Activated T-cell treated with anti-CD3 and anti-CD28 coated beads for 48 hours (primary cell): ENCODE measurements around the gene SPON1.
"Not testable (repeated sequence)": the region's sequence is repeated elsewhere in the genome, so short reads cannot be mapped to it uniquely, and the experiment has no call there.

Experiments used
- DNase-seq: peaks from one replicate; pipeline ENCODE4 v3.0.0-alpha.2; 2020; ENCODE audit warnings: low read depth

The SPON1 gene

DNA sequence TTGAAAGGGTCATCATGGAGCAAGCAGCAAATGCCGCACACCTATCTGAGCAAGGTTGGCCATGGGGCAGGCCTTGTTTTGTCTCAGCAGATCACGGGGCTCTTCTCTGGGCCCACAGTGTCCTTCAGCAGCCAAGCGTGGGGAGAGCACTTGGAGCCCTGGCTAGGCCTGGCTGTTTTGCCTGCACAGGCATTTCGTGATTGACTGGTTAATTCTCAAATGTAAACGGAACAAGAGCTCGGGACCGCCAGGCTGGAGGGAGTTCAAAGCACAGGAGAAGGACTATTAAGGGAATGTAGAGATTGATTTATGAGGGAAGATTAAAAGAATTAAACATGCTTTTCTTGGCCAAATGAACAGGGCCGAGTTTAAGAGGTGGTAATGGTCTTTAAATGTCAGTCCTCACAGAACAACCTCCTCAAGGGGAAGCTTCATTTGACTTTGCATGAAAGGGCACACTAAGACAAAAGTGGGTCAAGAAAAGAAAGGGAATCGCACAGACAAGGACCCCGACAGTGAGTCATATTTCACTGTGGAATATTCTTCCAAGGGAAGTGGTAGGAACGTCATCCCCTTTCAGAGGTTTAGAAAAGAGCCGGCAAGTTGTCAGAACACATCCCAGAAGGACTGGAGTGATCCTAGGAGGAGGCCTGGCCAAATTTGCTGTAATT is 20.7 kb downstream of the SPON1 start:
- no peak for DNase-seq

DNA sequence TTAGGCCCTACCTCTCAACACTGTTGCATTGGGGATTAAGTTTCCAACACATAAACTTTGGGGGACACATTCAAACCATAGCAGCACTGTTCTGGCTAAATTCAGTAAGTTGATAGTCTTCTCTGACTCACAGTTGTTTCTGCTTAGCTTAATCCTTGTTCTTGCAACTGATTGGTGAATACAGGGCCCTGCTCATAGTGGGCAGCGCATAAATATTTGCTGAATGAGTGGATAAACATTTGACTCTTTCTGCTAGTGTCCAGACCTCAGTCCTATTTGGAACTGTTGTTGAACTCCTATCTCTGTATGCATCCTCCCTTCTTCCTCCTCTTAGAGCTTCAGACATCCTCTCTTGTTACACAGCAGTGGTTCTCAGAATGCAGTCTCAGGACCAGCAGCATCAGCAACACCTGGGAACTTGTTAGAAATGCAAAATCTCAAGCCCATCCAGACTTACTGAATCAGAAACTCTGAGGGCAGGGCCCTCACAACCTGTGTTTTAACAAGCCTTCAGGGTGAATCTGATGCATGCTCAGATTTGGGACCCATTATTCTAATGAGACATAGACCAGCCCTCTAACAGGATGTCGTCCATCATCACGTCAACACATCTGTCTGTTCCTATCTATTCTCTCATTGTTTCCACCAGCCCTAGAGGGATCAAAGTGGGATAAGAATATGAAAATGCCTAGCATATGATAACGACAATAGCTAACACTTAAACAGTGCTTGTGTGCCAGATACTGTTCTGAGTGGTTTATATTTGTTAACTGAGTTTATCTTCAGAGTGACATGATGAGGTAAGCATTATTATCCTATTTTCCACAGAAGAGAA is 22.3 kb downstream of the SPON1 start:
- no peak for DNase-seq

DNA sequence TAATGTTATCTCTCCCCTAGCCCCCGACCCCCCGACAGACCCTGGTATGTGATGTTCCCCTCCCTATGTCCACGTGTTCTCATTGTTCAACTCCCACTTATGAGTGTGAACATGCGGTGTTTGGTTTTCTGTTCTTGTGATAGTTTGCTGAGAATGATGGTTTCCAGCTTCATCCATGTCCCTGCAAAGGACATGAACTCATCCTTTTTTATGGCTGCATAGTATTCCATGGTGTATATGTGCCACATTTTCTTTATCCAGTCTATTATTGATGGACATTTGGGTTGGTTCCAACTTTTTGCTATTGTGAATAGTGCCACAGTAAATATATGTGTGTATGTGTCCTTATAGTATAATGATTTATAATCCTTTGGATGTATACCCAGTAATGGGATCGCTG is 24.2 kb downstream of the SPON1 start:
- DNase-seq, result not testable (repeated sequence)

DNA sequence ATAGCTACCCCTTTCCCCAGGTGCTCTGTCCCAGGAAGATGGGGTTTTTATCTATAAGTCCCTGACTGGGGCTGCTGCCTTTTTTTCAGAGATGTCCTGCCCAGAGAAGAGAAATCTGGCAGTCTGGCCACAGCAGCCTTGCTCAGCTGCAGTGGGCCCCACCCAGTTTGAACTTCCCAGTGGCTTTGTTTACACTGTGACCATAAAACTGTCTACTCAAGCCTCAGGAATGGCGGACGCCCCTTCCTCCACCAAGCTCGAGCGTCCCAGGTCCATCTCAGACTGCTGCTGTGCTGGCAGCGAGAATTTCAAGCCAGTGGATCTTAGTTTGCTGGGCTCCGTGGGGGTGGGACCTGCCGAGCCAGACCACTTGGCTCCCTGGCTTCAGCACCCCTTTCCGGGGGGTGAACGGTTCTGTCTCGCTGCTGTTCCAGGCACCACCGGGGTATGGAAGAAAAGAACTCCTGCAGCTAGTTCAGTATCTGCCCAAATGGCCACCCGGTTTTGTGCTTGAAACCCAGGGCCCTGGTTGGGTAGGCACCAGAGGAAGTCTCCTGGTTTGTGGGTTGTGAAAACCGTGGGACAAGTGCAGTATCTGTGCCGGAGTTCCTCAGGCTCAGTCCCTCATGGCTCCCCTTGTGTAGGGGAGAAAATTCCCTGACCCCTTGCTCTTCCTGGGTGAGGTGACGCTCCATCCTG is 29.8 kb downstream of the SPON1 start:
- not testable (repeated sequence) for DNase-seq

DNA sequence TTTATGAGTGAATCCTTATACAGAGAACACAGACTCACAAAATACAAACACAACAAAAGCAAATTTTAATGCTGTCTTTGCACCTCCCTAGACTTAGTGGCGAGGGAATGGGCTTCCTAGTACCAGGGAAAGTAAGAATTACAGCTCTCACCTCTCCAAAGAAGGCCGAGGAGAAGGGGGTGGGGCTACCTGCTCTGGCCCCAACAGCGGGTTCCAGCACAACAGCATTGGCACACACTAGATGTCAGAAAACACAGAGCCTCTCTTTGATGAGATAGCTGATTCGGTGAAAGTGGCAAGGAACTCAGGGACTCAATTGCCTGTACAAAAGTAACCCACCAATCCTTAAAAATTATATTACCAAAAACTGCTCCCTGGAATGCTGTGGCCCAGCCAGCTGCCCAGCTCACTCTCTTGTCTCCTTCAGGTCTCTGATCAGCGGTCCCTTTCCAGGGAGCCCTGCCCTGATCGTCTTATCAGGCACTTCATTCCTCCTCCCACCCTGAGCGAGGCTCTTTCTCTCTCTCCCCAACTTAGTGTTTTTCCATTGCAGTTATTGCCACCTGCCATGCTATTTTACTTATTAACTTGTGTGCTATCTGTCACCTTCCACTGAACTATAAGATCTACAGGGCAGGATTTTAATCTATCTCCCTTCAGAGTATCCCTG is 30.7 kb downstream of the SPON1 start:
- DNase-seq, result no peak

DNA sequence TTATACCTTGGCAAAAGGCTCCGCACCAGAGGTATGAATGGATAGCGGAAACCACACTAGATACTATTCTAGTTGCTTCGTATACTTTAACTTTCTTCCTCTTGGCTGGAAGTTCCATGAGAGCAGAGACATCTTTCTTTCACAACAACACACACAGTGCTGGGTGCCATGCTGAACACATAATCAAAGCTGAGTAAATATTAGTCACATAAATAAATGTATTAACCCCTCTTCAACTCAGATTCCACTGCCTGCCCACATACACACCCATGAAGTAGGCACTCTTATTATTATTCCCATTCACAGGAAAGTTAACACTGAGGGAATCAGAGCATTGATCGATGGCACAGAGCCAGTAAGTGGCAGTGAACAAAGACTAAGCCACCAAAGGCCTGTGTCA is 35.4 kb downstream of the SPON1 start:
- DNase-seq, result no peak

DNA sequence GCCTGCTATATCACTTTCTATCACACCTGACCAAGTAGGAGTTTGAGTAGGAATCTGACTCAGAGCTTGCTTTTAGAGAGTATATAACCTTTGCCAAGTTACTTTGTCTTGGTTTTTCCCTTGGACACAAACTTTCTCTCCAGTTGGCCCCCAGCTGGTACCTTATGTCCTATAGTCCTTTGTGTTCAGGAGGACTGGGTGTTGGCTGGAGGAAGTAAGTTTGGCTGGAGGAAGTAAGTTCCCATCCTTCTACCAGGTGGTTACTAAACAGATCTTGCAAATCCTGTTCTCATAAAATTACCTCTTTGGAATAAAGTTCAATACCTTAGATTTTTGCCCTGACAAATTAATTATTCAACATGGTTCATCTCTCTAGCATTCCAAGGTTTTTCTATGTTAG is 37.2 kb downstream of the SPON1 start:
- DNase-seq, result no peak

DNA sequence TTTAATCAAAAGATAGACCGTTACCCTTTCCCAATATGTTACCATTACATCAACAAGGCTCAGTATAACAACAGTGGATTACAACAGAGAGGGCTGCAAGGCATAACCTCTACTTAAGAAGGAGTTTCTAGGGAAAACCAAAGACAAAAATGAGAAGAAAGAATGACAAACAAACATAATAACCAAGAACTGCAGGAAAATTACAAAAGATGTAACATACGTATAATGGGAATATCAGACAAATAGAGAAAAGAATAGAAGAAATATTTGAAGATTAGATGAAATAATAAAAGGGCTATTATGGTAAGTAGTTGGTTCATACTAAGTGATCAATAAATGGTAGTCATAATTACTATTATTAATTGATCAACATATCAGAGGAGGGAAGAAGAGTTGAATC is 39.1 kb downstream of the SPON1 start:
- DNase-seq, result no peak

DNA sequence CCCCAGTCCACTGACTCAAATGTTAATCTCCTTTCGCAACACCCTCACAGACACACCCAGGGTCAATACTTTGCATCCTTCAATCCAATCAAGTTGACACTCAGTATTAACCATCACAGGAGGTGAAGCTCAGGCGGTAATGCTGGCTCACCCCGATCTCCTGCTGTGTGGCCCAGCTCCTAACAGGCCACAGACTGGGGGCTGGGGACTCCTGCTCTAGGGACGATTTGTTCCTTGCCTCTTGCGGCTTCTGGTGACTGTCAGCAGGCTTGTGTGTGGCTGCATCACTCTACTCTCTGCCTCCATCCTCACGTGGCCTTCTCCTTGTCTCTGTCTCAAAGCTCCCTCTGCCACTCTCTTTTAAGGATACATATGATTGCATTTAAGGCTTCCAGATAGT is 45.0 kb downstream of the SPON1 start:
- DNase-seq, result no peak

DNA sequence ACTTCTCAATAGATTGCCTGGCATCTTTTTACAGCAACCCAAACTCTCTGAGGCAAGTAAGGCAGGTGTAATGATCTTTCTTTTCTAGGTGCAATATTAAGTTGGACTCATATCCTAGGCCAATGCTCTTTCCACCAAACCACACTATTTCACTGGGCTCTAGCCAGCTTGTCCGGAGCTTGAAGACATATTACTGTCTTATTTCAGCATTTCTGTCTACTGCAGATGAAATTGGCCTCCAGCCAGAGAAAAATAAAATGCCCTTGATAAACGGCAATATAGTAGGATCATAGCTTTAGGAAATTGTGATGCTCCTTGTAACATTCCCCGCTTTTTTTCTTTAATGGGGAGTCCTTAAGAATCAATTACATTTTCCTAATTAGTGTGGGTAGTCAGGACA is 48.1 kb downstream of the SPON1 start:
- no peak for DNase-seq

DNA sequence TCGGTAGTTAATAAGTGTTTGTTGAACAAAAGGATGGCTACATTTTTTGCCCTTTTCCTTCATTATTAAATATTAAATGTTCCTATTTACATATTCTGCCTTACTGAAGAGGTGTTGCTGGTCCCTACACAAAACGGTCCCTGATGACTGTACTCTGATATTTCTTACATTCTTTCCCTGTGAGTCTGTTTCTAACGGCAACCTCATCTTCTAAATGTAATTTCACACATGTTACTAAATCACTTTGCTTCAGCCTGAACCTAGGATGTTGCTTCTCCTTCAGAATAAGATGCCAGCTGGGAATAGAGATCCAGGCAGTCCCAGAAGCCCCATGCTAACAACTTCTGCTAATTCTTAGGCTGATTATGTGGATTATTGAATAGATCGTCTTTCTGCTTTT is 50.3 kb downstream of the SPON1 start:
- no peak for DNase-seq

DNA sequence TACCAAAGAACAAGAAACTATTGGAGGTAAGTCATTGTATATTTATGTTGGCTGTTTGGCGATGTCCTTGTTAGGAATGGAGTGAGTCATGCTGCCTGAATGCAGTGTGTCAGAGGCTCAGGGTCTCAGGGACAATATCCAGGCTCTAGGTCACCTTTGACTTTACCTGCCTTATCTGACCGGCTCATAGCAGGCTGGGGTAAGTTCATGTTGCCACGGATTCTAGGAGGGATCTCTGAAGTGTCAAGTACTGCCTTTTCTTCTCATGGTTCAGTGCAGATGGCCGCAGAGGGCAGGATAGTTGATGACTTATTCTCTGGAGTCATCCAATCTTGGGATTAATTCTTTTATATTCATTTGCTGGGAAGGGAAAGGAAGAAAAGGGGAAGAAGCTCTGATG is 53.2 kb downstream of the SPON1 start:
- no peak for DNase-seq

DNA sequence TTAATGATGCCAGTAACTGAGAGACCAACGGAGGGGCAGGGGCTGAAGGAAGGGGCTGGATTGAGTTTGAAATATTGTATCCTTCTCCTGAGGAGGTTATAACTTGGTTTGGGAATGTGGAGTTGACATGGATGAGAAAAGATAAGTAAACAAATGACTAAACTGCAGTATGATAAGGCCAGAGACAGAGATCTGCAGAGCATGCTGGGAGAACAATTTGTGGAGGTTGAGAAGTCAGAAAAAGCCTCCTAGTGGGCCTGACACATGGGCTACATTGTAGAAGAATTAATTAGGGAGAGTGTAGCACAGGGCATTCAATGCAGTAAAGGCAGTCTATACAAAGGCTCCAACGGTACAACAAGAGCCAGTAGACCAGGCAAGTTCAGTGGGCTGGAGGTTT is 55.9 kb downstream of the SPON1 start:
- no peak for DNase-seq

DNA sequence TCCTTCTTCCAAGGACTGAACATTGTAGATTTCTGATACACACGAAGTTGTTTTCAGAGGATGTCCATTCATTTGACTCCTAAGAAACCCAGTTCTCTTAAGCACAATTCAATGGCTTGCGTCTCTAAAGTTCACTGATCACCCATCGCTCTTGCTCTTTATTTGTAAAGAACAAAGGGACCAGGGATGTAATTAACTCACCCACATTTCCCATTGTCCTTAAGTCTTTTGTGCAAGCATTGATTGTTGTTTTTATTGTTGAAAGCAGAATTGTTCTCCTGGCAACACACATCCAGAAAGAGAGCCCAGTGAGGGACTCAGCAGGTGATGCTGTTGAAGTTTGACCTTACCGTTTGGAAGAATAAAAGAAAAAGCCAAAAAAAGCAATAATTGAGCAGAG is 59.2 kb downstream of the SPON1 start:
- no peak for DNase-seq

DNA sequence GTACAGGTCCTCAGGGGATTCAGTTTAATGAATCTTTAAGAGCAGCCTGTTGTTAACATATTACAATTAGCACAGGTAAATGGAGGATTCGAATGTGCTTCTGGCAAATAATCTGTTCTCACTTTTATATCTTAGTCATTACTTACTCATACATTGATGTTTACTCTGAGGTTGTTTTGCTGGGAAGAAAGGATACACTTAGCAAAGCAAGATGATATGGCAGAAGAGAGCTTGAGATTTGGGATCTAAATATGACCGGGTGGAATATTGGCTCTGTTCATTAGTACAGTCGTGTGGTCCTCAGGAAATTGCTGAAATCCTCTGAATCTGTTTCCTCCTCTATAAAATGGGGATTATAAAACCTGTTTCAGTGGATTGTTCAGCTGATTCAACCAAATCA is 59.7 kb downstream of the SPON1 start:
- DNase-seq, result no peak

DNA sequence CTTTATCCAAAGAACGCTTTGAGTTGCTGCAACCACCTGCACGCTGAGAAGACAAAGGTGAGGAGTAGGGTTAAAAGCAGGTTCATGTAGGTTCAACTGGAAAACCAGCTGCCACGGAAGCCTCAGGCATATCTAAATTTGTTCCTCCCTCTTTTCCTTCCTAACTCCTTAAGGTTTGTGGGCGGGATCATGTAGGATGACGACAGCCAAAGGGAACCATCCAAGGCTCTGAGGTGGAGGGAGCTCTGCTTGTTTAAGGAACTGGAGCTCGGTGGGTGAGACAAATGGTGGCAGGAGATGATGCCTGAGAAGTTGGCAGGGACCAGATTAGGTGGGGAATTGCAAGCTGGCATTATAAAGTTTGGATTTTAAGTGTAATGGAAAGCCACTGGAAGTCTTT is 60.3 kb downstream of the SPON1 start:
- no peak for DNase-seq

DNA sequence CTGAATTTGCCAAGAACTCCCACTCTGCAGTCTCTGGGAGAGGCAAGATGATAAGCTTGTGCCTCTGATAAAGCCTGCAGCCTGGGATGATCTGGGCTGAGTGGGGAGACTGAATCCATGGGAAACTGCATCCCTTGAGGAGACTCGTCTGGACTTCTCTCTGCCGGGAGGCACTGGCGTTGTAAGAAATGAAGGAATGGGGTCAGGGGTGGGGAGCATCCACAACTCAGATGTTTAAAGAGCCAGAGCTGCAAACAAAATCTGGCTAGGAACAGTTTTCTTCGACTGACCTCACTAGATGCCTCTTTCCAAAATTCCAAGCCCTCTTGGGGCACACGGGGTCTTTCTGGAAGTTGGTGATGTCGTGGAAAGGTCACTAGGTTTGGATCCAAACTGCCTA is 64.4 kb downstream of the SPON1 start:
- DNase-seq, result no peak

DNA sequence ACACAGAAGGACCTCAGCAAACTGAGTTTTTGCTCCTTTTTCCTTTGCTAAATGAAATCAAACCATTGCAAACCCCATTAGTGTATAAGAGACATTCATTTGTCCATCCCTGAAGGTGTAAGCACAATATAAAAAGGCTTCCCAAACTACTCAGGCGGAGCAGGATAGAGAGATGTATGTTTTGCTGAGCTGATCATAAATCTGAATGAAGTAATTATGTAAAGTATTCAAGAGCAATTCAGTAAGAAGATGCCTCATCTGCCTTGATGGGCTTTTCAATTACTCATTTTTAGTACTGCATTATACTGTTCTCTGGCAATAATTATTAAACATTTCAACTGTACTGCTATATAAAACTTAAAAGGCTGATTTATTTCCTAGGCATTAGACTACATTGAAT is 65.0 kb downstream of the SPON1 start:
- DNase-seq, result no peak

DNA sequence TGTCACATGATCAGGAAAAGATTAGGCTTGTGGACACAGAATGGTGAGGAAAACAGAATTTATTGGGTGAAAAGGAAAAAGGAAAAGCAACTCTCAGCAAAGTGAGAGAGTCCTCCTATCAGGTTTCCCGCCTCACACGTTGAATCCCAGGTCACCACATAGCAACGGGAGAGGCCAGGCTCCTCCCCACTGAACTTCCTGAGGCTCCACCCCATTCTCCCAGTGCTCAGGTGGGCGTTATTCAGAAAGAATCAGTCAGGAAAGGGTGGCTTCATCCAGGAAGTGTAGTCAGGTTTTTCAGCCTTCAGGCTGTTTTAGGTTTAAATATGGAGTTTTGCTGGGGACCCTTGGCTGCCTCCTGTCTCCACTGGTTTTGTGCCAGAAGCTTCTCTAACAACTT is 66.9 kb downstream of the SPON1 start:
- no peak for DNase-seq

DNA sequence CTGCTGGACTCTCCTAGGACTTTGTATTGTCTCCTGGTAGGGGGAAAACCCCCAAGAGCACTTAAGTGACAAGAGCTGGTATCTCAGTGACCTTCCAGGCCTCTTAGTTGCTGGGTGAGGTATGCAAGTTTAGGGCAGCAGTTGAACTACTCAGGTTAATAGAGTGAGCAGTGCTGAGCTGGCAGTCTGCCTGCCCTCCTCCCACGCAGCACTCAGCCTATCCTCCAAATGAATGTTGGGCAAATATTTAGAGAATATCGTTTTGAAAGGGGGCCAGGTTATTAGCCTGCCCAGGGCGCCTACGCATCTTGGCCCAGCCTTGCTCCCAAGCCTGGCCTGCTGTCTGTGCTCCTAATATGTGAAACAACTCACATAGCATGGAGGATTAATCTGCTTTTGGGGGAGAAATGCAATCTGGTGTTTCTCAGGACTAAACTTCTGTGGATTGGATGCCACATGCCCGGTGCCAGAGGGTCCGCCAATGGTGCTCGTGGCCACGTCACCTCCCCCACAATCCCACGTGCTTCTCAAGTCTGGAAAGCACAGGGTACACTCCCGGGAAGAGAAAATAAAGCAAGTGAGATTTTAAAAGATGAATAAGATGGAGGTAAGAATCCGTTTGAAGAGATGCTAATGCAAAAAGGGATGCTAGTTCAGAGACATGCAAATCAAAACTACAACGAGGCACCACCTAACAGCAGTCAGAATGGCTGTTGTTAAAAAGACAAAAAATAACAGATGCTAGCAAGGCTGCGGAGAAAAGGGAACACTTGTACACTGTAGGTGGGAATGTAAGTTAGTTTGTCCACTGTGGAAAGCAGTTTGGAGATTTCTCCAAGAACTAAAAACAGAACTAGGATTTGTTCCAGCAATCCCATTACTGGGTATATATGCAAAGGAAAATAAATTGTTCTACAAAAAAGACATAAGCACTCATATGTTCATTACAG is 67.7 kb downstream of the SPON1 start:
- DNase-seq, result no peak

DNA sequence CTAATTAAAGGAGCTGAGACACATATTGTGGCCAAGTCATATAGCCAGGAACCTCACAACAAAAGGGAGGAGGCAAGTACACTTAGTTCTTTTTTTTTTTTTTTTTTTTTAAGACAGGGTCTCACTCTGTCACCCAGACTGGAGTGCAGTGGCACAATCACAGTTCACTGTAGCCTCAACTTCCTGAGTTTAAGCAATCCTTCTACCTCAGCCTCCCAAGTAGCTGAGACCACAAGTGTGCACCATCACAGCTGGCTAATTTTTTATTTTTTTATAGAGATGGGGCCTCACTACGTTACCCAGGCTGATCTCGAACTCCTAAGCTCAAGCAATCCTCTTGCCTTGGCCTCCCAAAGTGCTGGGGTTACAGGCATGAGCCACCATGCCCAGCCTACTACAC is 73.0 kb downstream of the SPON1 start:
- not testable (repeated sequence) for DNase-seq

DNA sequence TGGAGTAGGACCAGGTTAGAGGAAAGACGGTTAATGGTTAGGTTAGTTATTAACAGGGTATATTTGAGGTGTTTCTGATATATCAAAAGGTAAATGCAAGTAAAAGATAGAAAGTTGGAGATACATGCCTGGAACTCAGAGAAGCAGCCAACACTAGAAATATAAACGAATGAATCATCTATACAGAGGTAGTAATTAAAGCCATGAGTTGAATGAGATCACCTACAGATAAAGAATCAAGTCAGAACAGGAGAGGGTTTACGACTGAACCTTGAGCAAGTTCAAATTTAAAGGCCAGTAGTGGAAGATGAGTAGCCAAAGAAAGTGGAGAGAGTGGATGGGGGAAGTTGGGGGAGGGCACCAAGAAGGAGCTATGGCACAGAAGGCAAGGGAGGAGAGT is 73.9 kb downstream of the SPON1 start:
- no peak for DNase-seq
